GM18505 (cell line): Measurements from ENCODE around the gene TRAF5.

Source experiments
- ATAC-seq: cut with Tn5 transposase; IDR thresholded peaks from one replicate; pipeline ENCODE4 v1.9.1; 2021; ENCODE audit not compliant: unreplicated experiment
- POLR2A ChIP-seq: IDR thresholded peaks from 4 replicates; pipeline ENCODE4 v1.6.1; 2011; ENCODE audit warnings: borderline replicate concordance; ENCODE audit not compliant: insufficient read depth, insufficient read length; ENCODE audit errors: extremely low read depth

The TRAF5 gene

DNA sequence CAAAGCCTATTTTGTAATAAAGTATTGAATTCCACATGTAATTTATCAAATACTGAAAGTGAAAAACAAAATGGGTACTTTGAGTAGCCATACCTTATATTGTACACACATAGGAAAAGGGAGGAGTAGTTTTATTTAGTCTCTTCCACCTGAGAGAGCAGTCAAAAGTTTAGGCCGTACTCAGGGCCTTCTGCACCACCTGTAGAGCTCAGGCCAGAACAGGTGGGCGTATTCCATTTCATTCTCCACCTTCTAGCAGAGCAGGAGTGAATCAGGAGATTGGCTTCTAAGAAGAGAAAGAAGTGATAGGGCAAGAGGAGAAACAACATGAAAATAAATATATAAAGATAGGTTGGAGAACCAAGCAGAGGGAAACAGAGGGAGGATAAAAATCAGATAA lies 44.0 kb downstream of the TRAF5 start:
- no peak for ATAC-seq
- TF ChIP-seq POLR2A = no peak

DNA sequence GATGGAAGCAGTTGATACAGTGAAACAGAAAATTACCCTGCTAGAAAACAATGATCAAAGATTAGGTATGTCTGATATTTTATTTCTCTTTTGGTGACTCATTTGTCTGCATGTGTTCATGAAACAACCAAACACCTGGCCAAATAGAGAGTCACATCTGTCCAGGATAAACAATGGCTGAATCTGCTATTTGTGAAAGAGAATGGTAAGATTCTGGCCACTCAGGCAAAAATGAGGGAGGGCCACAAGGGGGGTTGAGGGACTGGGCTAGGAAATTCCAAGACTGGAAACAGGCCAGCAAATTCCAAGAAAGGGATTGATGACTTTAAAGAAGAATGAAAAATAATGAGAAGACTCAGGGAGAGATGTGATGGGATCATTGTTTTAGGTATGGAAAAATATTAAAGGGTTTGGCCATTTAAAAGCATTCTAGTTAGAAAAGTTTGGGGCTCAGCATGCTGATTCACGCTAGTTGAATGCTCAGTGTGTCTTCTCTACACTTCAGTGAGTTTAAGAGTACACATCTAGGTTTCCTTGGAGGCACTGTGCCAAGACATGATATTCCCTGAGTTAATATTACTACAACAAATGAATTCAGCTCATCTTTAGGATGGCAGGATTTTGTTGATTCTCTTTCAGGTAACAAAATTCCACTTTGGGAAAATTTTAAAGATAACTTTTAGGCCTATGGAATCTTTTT lies 44.9 kb downstream of the TRAF5 start:
- no peak for ATAC-seq
- no peak for TF ChIP-seq POLR2A

GRCh38 chr1:211372463-211372862 lies 45.8 kb downstream of the TRAF5 start:
- no peak for TF ChIP-seq POLR2A
- ATAC-seq = no peak

DNA sequence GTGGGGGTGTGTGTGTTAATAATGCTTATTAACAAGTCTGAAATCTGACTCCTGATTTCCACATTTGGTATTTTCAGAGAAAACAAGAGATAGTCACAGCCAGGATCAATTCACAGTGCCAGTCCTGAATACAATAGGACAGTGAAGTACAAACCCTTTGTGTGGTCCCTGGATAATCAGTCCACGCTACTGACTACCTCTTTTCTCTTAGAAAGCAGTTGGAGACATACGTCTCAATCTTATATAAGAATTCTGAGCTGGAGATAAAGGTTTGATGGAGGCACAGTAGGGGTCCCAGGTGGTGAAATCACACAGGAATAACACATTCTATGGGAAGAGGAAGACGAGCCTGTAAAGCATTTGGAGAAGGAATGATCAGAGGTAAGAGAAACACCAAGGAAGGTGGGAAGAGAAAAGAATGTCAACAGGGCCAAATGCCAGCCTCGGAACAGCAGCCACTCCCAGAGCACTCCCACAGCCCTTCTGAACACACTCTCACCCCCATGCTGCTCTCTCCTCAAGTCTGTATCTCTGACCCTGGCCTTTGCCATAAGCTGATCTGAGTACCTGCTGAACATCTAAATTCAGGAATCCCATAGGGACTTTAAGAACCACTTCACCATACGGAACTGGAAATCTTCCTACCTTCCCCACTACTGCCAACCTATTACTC lies 48.6 kb downstream of the TRAF5 start:
- TF ChIP-seq POLR2A = no peak
- ATAC-seq = no peak

DNA sequence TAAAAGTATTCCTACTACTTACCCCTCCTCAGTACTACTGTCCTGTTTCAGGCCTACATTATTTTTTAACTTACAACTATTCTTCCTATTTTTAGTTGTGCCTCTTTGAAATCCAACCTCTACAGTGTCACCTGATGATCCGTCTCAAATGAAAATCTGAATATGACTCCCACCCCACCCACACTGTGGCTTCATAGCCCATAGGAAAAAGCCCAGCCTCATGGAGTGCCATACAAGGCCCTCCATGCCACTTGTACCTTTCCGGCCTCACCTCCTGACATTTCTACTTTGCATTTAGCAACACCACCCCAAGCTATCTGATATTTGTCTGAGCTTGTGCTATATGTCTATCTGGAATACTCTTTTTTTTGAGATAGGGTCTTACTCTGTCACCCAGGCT lies 49.3 kb downstream of the TRAF5 start:
- no peak for TF ChIP-seq POLR2A
- no peak for ATAC-seq

DNA sequence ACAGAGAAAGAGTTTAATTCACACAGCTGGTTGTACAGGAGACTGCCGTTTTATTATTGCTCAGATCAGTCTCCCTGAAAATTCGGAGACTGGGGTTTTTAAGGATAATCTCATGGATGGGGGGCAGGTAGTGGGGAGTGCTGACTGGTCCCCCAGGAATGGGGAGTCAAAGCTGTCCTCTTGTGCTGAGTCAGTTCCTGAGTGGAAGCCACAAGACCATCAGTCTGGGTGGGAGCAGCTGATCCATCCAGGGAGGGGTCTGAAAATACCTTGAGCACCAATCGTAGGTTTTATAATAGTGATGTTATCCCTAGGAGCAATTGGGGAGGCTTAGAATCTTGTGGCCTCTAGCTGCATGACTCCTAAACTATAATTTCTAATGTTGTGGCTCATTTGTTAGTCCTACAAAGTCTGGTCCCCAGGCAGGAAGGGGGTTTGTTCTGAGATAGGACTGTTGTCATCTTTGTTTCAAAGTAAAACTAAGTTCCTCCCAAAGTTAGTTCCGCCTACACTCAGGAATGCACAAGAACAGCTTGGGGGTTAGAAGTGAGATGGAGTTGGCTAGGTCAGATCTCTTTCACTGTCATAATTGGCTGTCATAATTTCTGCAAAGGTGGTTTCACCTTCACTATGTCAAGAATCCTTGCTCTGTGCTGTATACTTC lies 50.3 kb downstream of the TRAF5 start:
- TF ChIP-seq POLR2A = no peak
- ATAC-seq = no peak

DNA sequence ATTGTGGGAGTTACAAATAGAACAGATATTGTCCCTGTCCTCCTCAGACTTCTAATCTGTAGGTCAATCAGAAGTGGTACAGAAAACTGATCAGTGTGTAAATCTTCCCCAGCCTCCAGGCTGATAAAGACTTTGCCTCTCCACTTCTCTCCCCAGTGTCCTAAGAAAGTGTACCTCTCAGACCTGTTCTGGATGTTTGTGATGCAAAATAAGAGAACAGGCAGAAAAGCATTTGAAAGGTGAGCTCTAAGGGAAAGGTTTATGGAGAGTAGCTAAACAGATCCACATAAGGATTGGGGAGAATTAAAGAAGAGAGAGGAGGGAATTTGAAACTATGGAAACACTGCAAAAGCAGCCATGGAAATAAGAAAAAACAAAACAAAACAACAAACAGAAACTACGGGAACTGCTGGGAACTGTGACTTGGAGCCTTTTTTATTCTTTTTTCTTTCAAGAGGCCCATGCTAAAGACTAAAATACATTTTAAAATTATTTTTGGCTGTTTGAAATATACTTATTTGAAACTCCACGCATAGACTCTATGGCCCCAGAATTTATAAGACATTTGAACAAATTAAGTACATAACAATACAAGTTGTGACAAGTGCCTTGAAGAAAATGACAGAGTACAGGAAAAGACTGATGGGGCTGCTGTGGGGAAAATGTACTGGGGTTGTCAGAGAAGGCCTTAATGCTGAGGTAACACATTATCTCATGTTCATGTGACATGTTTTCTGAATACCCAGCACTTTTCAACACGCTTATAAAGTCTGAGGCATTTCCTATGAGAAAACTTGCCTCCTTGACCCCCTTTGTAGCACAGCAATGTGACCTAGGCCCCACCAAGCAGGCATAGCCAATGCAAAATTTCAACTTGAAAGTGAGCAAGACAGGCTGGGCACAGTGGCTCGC lies 51.2 kb downstream of the TRAF5 start:
- no peak for TF ChIP-seq POLR2A
- ATAC-seq = no peak

DNA sequence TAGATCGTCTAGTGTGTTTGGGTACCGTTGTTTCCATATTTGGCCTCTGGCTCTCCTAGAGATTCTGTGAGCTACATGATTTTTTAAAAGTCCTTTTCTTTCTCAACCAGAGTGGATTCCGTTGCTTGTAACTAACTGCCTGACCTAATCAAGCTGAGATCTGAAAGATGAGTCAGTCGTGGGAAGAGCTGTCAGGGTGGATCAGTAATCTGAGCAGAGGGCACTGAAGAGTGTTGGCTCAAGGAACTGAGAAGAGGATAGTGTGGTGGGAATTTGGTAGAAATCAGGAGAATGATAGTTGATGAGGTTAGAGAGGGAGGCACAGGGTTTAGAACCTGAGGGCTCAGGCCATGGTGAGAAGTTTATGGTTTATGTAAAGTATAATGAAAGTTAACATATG lies 52.2 kb downstream of the TRAF5 start:
- ATAC-seq = no peak

GRCh38 chr1:211379446-211379845 lies 52.8 kb downstream of the TRAF5 start:
- ATAC-seq = no peak
- TF ChIP-seq POLR2A = no peak

More for the DNA sequence above, 52.2 kb downstream of the TRAF5 start:
- TF ChIP-seq POLR2A = no peak

DNA sequence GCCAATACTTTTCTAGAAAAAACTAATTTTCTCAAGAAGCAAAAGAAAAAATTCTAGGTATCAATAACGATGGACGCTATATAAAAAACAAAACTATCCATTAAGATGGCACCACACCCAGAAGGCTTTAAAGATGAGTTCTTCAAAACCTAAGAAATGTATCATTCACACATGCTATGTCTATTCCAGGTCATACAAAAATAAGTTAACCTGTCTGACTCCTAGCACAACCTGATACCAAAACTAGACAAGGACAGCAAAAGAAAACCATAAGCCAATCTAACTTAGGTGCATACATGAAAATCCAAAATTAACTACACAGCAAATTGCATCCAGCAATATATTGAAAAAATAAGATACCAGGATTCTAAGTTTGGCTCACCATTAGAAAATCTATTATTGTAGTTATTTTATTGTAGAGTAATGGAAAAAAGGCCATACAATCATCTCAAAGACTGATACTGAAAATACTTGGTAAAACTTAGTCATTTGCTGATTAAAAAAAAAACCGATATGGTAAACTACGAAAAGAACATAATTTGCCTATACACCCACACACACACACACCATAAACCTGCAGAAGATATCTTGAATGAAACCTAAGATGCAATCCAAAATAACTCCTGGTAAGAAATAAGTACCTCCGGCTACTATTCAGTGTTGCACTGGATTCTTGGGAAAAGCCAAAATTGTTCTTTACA lies 55.0 kb downstream of the TRAF5 start:
- ATAC-seq = no peak
- no peak for TF ChIP-seq POLR2A

- no peak for TF ChIP-seq POLR2A
- no peak for ATAC-seq
Observed at GRCh38 chr1:211382182-211382713, 55.6 kb downstream of the TRAF5 start.

- ATAC-seq = peak; percentile 96
Observed at GRCh38 chr1:211382714-211383480, 56.3 kb downstream of the TRAF5 start.

DNA sequence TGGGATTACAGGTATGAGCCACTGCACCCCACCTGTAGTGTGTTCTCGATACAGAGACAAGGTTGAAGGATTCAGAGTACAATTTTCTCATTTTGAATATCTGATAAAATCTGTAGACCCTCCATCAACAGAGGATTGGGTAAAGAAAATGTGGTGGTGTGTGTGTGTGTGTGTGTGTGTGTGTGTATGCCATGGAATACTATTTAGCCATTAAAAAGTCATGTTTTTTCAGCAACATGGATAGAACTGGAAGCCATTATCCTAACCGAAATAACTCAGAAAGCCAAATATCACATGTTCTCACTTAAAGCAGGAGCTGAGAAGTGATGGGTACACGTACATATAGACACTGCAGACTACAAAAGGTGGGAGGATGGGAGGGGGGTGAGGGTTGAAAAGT lies 57.9 kb downstream of the TRAF5 start:
- no peak for TF ChIP-seq POLR2A
- ATAC-seq = no peak

More at GRCh38 chr1:211382714-211383480, 56.3 kb downstream of the TRAF5 start:
- peak; percentile 99 for TF ChIP-seq POLR2A
